ENCODE data around the gene NR1H3.
"Not testable (repeated sequence)": the region's sequence is repeated elsewhere in the genome, so short reads cannot be mapped to it uniquely, and the experiment has no call there.

Gene NR1H3

GRCh38 chr11:47257517-47258316 lies at the start of gene NR1H3:
Gene NR1H3 (plus strand): TSS chr11:47257996. CDS start chr11:47259217, 1,221 bp downstream.
- DNase-seq, result peak; percentile 81

DNA sequence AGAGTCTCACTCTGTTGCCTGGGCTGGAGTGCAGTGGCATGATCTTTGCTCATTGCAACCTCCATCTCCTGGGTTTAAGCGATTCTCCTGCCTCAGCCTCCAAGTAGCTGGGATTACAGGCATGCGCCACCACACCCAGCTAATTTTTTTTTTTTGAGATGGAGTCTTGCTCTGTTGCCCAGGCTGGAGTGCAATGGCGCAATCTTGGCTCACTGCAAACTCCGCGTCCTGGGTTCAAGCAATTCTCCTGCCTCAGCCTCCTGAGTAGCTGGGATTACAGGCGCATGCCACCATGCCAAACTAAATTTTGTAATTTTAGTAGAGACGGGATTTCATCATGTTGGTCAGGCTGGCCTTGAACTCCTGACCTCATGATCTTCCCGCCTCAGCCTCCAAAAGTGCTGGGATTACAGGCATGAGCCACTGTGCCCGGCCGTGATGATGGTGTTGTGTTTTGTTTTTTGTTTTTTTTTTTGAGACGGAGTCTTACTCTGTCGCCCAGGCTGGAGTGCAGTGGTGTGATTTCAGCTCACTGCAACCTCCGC lies 49.7 kb upstream of the NR1H3 start:
- not testable (repeated sequence) for DNase-seq

DNA sequence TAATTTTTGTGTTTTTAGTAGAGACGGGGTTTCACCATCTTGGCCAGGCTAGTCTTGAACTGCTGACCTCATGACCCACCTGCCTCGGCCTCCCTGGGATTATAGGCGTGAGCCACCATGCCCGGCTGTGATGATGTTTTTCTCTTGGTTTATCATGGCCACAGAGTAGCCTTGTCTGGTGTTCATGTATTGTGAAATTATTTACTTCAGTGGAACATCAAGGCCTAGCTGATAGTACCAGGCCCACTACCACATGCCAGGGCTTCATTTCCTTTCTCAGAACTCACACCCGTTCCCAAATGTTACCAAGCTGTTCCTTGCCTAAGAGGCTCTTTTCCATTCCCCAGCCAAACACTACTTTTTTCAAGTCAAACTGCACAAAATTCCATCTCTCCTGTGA lies 49.2 kb upstream of the NR1H3 start:
- no peak for DNase-seq

GRCh38 chr11:47212938-47213337 lies 44.9 kb upstream of the NR1H3 start:
- DNase-seq, result no peak

GRCh38 chr11:47213950-47214565 lies 43.7 kb upstream of the NR1H3 start:
- peak; percentile 96 for DNase-seq

DNA sequence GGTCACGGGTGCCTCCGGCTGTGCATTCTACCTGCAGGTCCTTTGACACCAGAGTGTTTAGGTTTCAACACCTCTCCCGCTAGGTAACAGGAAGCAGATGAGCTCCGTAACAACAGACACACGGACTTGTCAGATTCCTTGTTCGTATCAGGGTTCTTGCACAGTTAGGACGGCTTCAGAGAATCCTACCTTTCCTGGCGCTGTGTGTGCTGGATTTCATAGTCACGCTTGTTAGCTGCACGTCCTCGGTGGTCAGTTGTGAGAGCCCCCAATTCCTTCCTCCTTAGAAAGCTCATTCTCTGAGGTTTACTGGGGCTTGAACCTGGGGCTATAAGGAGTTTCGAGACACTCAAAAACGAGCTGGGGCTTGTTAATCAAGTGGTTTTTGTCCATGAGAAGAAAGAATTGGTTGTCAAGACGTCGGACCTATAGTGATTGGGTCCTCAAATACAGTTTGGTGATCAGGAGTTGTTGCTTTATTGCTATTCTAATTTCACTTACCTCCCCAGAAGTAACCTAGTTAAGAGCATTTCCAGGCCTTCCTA lies 42.4 kb upstream of the NR1H3 start:
- no peak for DNase-seq

DNA sequence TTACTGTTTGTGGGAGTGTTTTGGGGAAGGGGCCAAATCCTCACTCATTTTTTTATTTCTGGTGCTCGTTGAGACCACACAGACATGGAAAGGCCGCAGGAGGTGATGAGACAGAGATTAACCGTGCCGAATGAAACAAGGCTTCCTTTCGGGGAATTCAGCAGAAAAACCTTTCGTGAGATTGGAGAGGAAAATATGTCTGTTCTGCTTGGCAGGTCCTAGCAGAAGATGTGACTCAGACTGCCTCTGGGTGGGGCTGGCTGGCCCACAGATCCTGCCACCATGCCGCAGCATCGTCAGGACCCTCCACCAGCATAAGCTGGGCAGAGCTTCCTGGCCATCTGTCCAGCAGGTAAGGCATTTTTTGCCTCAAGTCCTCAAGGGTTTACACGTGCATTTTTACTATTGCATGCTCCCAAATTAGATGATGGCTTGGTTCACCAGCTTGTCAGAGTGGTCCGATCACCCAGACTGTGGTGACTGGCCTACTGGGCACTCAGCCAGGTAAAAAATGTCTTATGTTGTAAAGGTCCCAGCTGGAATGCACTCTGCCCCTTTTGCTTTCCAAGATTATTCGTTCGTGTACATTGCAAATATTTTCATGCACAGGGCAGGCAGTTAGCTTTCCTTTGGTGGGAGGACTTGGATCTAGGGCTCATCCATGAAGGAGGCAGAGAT lies 41.5 kb upstream of the NR1H3 start:
- DNase-seq, result peak; percentile 77

GRCh38 chr11:47220401-47220821 lies 37.4 kb upstream of the NR1H3 start:
- no peak for DNase-seq

DNA sequence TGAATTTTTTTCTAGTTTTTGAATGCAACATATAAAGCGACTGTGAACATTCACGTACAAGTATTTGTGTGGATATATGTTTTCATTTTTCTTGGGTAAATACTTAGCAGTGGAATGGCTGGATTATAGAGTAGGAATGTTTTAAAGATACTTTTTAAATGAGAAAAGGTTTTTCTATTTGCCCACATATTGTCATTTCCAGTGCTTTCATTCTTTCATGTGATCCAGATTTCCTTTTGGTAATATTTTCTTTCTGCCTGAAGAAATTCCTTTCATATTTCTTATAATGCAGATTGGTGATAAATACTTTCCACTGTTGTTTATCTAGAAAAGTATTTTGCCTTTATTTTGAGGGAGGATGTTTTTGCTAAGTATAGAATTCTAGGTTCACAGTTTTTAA lies 35.1 kb upstream of the NR1H3 start:
- no peak for DNase-seq

DNA sequence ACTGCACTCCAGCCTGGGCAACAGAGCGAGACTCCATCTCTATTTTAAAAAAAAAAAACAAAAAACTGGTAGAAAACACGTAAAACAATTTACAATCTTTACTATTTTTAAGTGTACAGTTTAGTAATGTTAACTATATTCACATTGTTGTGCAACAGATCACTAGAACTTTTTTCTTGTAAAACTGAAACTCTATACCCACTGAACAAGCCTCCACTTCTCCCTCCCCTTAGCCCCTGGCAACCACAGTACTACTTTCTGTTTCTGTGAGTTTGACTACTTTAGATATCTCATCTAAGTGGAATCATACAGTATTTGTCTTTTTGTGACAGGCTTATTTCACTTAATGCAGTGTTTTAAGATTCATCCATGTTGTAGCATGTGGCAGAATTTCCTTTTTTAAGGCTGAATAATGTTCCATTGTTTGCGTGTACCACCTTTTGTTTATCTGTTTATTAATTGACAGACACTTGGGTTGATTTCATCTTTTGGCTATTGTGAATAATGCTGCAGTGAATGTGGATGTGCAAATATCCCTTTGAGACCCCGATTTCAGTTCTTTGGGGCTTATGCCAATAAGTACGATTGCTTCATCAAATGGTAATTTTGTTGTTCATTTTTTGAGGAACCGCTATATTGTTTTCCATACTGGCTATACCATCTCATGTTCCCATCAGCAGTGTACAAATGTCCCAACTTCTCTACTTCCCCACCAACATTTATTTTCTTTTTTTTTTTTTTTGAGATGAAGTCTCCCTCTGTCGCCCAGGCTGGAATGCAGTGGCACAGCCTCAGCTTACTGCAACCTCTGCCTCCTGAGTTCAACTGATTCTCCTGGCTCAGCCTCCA lies 32.0 kb upstream of the NR1H3 start:
- DNase-seq, result no peak

DNA sequence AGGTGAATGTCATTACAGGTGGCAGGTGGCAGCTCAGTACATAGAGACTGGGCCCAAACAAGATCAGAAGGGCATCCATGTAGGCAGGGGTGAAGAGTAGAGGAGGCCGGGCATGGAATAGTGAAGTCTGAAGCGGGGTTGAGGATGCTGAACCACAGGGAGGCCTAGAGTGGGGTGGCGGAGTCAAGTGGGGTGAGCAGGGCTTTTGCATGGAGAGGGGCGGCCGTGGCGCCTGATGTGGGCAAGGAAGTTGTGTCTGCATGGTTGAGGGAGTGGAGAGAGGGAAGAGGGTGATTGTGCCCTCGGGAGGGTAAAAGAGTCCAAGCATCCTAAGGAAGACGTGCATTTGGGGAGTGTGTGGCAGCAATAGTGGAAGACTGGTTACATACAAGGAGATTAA lies 28.6 kb upstream of the NR1H3 start:
- no peak for DNase-seq

DNA sequence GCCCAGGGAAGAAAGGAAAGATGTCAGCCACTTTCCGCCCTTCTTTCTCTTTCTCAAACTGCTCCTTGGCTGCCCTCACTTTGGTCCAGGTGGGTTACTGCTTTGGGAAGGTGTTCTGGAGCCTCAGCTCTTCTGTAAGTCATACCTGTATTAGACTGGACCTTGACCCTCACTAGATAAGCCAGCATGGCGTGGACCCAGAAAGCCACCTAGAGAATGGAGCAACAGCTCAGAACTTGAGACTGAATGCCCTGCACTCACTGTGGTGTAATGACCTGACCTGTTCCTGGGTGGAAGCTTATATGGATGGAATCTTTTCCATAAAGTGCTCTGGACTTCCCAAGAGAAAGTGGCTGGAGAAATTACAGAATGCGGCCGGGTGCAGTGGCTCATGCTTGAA lies 24.7 kb upstream of the NR1H3 start:
- no peak for DNase-seq

DNA sequence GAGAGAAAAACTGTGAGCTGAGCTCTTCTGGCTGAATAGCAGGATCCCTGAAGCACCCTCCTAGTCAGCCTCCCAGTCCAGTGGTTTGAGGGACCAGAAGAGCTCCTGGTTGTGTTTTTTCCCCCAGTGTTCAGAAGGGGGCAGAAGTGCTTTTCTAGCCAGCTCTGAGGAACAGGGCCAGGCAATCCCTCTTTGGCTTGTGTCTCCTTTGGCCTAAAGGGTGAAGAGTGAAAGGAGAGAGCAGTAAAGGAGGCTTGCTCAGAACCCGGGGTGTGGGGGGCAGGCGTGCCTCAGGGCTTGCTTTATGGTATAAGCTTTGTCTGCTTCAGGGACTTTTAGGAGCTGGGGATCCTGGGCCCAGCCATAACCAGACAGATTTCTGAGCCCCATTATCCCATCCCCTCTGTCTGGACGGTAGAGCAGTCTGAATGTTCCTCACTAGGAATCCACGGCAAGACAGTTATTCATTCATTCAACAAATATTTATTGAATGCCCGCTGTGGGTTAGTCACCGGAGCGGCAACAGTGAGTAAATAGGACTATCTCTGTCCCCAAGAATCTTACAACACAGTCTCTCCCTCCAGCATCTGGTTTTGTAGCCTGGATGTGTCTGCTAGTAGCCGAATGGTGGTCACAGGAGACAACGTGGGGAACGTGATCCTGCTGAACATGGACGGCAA lies 23.7 kb upstream of the NR1H3 start:
- no peak for DNase-seq

DNA sequence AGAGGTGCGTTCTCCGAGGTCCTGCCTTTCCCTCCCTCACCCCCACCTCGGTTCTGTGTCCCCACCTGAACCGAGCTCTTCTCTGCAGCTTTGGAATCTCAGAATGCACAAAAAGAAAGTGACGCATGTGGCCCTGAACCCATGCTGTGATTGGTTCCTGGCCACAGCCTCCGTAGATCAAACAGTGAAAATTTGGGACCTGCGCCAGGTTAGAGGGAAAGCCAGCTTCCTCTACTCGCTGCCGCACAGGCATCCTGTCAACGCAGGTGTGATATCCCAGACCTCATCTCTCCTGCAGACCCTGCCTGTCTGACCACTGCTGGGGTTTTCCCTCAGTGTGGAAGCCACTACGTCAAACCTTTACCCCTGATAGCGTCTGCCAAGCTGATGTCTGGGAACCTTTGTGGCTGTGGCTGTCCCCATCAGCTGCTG lies 23.1 kb upstream of the NR1H3 start:
- DNase-seq, result no peak

DNA sequence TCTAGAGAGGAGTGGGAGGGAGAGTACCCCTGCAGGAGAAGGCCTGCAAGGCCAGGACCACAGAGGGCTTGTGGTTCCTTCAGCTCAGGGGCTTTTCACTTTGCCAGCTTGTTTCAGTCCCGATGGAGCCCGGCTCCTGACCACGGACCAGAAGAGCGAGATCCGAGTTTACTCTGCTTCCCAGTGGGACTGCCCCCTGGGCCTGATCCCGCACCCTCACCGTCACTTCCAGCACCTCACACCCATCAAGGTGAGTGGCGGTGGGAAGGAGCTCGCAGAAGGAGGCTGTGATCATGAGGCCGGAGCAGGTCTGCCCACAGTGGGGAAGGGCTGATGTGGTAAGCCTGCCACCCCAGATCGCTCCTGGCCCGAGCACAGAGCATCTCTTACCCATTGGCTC lies 22.6 kb upstream of the NR1H3 start:
- DNase-seq, result no peak

DNA sequence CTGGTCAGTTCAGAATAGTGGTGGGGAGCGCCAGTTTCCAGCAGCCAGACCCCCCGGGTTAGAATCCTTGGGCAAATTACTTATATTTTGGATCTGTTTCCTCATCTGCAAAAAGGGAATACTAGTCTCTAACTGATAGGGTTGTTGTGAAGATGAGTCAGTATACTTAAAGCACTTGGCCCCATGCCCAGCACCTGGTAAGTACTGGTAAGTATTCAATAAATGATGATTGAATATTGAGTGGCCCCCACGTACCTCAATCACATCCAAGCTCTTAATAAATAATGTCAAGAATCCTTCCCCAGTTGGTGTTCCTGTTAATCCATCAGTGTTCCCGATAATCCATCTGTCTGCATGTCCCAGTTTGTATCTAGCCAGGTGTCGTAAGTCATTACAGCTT lies 21.3 kb upstream of the NR1H3 start:
- no peak for DNase-seq

DNA sequence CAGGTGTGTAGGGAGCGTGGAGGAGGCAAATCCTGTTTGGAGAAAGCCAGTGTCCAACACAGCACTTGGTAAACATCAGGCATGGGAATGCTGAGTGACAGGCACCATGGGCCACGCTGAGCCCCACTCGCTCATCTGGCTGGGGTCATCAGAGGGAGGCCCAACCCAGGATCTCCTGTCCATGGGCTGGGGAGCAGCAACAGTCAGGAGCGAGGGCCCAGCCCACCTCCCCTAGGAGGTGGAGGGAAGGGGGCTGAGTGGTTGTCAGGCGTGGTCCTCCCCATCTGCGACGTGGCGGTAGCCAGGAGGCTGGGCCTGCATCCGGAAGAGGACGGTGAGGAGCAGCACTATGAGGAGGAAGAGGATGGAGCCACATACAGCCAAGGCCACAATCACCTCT lies 17.9 kb upstream of the NR1H3 start:
- no peak for DNase-seq

GRCh38 chr11:47241841-47242301 lies 15.9 kb upstream of the NR1H3 start:
- DNase-seq, result no peak

DNA sequence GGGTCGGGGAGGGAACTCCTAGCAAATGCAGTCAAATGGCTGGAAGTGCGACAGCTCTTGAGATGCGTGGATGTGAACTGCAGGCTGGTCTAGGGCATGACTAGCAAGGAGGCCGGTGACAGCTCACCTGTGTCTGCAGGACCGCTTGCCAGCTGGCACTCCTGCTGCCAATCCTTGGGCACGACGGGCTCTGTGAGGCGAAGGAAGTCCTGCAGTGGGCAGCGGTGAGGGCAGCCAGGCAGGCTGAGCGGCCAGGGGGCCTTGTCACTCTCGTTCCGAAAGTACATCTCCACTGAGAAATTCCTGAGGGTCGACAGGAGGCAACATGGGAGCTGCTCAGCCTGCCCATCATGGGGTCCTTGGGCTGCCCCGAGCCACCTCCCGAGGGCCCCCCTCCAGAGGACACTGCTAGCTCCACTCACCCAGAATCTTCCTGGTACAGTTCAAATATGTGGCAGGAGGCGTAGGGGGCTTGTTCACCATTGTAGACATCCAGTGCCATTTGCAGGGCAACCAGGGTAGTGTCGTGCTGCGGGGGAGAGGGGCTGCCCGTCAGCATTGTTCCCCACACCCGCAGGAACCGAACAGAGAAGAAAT lies 15.1 kb upstream of the NR1H3 start:
- no peak for DNase-seq

- DNase-seq, result no peak
These were observed 14.3 kb upstream of the NR1H3 start for GRCh38 chr11:47243454-47243853.

Measured in NCI-H226 (cell line).